Islet precursor cell (in vitro differentiated cells): ENCODE data around the gene MFAP5.
A peak's percentile ranks its signal among the peaks of the same experiment; 100 is the strongest.
"Not testable (repeated sequence)": the region's sequence is repeated elsewhere in the genome, so short reads cannot be mapped to it uniquely, and the experiment has no call there.

Source experiments
- DNase-seq: peaks from one replicate; pipeline ENCODE4 v3.0.0-alpha.2; 2018

MFAP5 gene

DNA sequence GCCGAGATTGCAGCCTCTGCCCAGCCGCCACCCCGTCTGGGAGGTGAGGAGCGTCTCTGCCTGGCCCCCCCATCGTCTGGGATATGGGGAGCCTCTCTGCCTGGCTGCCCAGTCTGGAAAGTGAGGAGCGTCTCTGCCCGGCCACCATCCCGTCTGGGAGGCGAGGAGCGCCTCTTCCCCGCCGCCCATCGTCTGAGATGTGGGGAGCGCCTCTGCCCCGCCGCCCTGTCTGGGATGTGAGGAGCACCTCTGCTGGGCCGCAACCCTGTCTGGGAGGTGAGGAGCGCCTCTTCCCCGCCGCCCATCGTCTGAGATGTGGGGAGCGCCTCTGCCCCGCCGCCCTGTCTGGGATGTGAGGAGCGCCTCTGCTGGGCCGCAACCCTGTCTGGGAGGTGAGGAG, 37.9 kb downstream of the MFAP5 start:
- not testable (repeated sequence) for DNase-seq

DNA sequence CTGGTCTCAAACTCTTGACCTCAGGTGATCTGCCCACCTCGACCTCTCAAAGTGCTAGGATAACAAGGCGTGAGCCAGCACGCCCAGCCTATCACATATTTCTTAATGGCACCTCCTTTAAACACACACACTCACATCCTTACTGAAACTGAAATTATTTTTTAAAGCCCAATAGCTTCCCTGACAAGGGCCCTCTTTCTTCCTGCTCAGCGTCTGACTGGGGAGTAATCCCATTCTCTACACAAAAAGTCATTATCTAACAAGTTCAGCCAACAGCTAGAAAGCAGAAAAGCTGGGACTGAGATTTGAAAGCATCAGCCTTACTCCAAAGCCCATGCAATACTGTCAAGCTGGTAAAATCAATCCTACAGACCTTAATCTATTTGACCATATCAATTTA, 40.0 kb downstream of the MFAP5 start:
- DNase-seq: no peak

GRCh38 chr12:8615206-8615605, 47.4 kb downstream of the MFAP5 start:
- peak; percentile 43 for DNase-seq

- DNase-seq: not testable (repeated sequence)
These were observed 48.7 kb downstream of the MFAP5 start for GRCh38 chr12:8613881-8614280.

DNA sequence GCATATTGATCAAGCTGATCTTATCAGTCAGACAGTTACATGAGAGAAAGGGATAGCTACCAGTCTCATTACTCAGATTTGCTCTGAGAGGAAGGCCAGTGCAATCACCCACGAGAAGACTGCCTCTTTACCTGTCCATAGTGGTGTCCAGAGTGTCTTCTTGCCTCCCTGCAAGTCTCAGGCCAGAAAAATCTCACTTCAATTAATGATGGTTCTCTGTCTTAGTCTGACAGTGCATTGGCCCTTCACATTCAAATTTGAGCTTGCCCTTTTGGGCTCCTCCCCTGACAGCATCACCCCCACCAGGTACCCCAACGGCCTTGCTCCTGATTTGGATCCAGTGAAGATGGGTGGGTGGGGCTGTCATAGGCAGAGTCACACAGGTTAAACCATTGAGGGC, 50.0 kb downstream of the MFAP5 start, which contains the start of gene AICDA:
AICDA (minus strand) TSS at position 231 of the 400 bp plus-strand sequence; CDS start at position 139, 92 bp downstream.
- peak; percentile 35 for DNase-seq

- DNase-seq: peak; percentile 65
These were observed 53.5 kb downstream of the MFAP5 start for GRCh38 chr12:8609061-8609570.

DNA sequence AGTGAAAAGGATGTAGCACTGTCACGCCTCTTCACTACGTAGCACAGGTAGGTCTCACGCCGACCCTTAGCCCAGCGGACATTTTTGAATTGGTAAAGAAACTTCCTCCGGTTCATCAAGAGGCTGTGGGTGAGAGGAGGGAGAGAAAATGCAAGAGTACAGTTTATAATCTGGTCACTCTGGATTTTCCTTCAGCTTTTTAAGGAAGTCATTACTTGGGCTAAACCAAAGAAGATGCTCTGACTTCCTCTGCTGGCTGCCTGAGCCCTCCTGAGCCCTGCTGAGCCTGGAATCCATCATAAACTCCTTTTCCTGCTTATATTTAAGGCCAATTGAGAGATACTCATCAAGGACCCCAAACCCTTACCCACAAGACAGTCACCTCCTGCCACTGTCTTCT, 55.7 kb downstream of the MFAP5 start:
- no peak for DNase-seq

DNA sequence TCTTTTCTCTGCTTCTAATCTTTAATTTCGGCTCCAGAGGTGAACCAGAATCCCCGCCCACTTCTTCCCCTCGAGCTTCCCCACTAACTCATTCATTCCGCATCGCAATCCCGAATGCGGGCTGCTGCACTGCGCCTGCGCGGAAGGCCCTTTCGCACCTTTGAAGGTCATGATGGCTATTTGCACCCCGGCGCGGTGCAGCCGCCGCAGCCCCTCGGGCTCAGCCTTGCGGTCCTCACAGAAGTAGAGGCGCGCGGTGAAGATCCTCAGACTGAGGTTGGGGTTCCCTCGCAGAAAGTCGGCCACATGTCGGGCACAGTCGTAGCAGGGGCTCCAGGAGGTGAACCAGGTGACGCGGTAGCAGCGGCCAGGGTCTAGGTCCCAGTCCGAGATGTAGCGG, 57.6 kb downstream of the MFAP5 start:
- peak; percentile 48 for DNase-seq

- peak; percentile 55 for DNase-seq
These were observed 58.8 kb downstream of the MFAP5 start for GRCh38 chr12:8603856-8604255.

DNA sequence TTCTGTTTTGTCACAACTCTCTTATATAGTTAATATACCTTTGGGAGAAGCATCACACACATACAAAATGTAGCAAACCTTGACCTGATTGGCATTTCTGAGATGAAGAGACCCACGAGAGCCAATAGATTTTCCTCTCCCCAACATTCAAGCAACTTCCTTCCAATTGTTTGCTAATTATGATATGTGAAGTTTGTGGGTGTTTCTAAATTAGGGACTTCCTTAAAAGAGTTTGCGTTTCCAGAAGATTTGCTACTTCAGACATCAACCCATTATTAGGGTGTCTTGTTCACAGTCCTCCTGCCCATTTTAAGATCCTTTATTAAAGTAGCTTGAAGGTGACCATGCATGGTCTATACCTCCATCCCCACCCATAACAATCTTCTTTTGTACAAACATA, 59.3 kb downstream of the MFAP5 start:
- no peak for DNase-seq

- no peak for DNase-seq
These were observed 66.1 kb downstream of the MFAP5 start for GRCh38 chr12:8596561-8596960.
